ENCODE data around the gene SPC24.

GRCh38 chr19:11115895-11116446 lies 39.6 kb downstream of the SPC24 start:
- no peak for TF ChIP-seq CTCF (IDR thresholded peaks at IDR 0.05; ENCODE audit: low read length)
- no peak for TF ChIP-seq EZH2 (IDR thresholded peaks at IDR 0.05; ENCODE audit: borderline replicate concordance, low read length)
